Skin epidermis (tissue), 12 donors: ENCODE measurements around the gene CCDC30.

Experiments used
- H3K27ac ChIP-seq, 21 experiments: fragments of 200-600 bp; sonication (generic) in 11 of 21; one replicate each; pipeline ENCODE4 v1.5.0; 2020; ENCODE audit warnings: mild to moderate bottlenecking in 3 of 21, inconsistent platforms in 2 of 21, moderate library complexity in 2 of 21
- H3K4me3 ChIP-seq, 7 experiments: fragments of 200-600 bp; sonication (generic) in 2 of 7; one replicate each; pipeline ENCODE4 v1.5.0; 2020; ENCODE audit warnings: inconsistent platforms in 2 of 7, mild to moderate bottlenecking in 2 of 7, moderate library complexity in 1 of 7

CCDC30 gene

DNA sequence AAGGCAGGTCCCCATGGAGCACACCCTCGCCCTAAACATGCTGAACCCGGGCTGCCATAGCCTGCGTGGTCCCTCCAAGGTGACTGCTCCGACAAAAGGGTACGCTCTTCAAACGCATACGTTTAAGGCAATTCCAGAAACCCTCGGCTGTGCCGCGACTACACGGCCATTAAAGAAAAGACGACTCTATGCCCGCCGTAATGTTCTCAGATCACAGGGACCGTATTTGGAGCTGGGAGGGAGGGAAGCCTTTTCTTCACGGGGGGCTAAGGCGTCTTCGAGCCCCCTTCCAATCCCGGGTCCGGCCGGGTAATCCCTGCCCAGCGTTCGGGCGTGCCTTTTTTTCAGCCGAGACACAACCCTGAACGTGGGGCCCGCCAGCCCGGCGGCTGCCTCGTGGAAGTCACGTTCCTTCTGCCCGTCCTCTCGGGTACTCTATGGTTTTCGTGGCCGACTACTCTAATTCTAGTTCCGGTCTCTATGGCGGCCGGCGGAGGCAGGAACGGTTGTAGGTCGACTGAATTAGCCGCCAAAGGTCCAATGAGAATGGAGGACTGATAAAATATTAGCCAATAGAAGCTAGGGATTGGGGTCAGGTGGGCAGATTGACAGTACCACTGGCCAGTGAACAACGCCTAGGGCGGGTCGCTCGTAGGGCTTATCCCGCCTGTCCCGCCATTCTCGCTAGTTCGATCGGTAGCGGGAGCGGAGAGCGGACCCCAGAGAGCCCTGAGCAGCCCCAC lies 218.8 kb downstream of the CCDC30 start, which contains the start of gene YBX1:
Gene YBX1, plus strand, starts transcription at position 678 of the 743 bp plus-strand sequence. CDS start 148 bp downstream, outside the sequence.
- H3K4me3 ChIP-seq = peak within 1 kb of the TSS; percentile 64 to 98 (median 90)
- peak within 1 kb of the TSS; percentile 79 to 100 (median 95) for H3K27ac ChIP-seq

DNA sequence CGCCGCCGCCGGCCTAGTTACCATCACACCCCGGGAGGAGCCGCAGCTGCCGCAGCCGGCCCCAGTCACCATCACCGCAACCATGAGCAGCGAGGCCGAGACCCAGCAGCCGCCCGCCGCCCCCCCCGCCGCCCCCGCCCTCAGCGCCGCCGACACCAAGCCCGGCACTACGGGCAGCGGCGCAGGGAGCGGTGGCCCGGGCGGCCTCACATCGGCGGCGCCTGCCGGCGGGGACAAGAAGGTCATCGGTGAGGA lies 219.3 kb downstream of the CCDC30 start:
- peak overlapping the region; percentile 79 to 100 (median 95) for H3K27ac ChIP-seq
- H3K4me3 ChIP-seq = peak overlapping the region; percentile 64 to 98 (median 90)

DNA sequence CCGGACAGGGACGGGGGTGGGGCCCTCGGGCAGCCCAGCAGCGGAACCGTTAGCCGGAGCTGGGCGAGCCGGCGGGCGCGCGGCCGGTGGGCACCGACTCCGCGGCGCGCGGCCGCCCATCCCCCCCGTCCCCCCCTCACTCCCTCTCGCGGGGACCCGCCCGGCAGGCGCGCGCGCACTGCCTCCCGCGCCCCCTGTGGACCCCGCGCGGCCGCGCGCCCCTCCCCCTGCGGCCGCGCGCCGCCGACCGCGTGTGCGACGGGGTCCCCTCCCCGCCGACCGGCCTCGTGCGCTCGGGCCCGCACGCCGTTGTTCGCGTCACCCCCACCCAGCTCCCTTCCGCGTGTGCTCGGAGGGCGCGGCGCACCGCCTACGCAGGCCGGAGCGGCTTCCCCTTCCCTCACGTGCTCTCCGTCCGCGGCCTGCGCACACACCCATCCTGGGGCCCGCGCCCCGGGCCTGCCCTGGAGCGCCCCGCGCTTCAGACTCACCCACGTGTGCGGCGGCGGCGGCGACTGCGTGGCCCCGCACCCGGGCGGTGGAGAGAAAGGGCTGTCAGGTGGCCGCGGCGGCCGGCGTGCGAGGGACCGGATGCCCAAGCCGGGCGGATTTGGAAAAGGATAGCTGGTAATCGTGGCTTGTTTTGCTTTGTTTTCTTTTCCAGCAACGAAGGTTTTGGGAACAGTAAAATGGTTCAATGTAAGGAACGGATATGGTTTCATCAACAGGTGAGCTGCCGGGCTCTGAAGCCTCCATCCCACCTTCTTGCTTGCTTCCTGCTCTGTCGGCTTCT lies 219.8 kb downstream of the CCDC30 start:
- Histone ChIP-seq H3K4me3 (peak overlapping the region; percentile 64 to 98 (median 90)), H3K27ac (peak overlapping the region; percentile 79 to 100 (median 95))

DNA sequence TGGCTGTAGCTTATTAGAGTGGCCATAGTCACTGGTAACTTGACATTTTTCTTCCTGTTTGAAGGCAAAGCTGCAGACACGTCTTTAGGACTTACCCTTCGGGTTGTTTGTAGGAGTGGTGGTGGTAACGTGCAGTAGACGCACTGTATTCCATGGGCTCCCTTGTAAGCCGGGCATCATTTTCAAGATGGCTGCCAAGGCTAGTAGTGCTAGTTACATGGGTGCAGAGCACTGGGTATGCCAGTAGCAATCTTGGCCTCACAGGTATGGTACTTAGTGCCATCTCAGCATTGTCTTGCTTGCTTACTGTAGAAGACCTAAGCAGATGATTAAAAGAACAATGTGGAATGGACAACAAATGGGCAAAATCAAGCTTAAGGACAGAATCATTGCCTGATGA lies 221.1 kb downstream of the CCDC30 start:
- peak overlapping the region in 2 of 21 experiments; percentile 96 to 97 for H3K27ac ChIP-seq
- H3K4me3 ChIP-seq = peak overlapping the region; percentile 64 to 98 (median 90)

DNA sequence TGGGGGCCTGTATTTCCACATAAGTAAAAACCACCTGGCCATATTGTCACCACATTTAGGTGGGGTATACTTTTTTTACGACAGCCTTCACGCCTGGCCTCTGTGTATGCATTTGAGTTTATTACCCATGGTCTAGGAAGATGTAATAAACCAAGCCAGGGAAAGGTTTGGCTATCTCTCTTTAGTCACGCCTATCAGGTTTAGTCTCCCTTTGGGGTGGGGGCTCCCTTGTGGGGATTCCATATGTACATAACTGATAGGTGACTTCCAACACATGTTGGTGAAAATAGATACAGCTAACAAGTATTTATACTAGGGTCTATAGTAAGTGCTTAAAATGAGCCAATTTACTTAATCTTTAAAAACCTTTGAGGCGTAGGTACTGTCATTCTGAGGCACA lies 223.3 kb downstream of the CCDC30 start:
- Histone ChIP-seq H3K27ac (no peak overlapping the region), H3K4me3 (no peak overlapping the region)

DNA sequence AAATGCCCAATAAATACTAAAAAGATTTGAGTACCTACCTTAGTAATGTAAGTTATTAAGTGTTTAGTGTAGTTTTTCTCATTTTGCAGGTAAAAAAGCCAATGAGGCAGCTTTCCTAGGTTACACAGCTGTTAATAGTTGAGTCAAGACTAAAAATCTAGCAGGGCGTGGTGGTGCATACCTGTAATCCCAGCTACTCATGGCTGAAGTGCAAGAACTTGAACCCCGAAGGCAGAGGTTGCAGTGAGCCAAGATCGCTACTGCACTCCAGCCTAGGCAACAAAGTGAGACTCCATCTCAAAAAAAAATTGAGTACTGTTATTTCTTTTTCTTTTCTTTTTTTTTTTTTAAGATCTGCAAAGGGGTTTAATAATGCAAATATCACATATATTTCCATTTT lies 226.8 kb downstream of the CCDC30 start:
- Histone ChIP-seq H3K4me3 (no peak overlapping the region), H3K27ac (no peak overlapping the region)

DNA sequence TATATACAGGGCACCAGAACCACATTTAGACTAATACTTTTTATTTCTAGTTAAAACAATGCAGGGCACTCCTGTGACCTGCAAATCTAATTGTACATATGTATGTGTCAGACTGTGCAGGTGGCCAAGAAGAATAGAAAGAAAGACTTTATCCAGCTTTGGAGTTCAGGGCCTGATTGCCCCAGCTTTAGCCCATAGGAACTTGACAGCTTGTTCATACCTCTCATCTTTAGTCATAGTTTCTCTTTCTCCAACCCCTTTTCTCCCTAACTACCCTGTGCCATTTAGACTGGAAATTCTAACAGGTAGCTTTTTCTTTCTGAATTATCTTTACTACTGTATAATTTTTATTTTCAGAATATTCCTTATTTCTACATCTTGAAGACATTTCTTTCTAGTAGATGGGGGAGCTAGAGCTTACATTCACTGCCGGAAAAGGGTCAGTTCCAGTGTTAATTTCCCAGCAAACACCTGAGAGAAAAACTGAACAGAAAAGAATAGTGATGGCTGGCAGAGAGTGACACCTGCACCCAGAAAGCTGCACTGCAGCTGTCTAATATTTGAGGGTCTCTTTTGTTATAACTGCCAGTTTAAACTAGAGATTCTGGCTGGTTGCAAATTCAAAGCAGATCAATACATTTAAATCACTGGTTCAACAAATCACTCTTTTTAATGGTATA lies 227.5 kb downstream of the CCDC30 start:
- Histone ChIP-seq H3K4me3 (no peak overlapping the region), H3K27ac (no peak overlapping the region)

DNA sequence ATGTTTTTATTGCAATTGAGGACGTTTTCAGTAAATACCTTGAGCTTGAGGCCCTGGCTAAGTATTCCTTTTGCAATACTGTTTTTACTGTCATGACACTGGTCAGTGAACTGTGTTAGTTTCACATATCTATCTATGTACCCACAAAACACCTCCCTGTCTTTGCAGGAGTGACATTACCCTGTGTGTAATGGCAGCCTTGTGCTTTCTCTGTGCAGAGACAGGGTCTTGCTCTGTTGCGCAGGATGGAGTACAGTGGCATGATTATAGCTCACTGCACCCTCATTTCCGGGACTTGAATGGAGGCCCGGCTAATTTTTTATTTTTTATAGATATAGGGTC lies 228.0 kb downstream of the CCDC30 start:
- no peak overlapping the region for H3K27ac ChIP-seq
- H3K4me3 ChIP-seq = no peak overlapping the region

DNA sequence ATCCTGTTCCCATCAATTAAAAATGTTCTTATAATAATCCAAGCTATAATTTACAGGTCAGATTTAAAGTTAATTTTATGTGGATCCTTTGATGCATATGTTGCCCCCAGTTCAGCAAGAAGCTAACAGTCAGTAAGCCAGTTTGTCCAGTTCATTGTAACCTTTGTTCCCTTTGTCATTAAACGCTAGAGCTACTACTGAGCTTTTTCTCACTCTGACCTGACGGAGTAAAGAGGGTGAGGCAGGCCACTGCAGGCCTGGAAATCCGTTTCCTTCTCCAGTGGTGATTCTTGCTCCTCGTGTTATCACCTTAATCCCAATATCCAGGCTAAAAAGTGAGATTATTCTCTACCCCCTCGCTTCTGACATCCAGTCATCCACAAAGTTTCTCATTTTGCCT lies 229.4 kb downstream of the CCDC30 start:
- H3K4me3 ChIP-seq = no peak overlapping the region
- no peak overlapping the region for H3K27ac ChIP-seq

DNA sequence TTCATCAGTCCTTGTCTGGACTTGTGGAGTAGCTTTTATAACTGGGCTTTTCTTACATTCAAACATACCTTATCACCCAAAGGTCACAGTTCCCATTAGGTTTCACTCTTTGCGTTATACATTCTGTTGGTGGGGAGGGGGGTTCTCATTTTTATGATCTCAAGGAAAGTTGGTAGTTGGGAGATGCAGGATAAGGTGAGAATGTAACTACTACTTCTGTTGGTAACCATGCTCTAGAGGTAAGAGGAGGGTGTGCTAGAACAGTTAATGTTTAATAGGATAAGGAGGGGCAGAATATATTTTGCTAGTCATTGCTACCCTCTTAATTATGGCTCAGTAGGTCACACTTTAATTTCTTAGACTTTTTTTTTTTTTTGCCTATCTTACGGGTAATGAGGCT lies 229.8 kb downstream of the CCDC30 start:
- Histone ChIP-seq H3K4me3 (no peak overlapping the region), H3K27ac (no peak overlapping the region)

DNA sequence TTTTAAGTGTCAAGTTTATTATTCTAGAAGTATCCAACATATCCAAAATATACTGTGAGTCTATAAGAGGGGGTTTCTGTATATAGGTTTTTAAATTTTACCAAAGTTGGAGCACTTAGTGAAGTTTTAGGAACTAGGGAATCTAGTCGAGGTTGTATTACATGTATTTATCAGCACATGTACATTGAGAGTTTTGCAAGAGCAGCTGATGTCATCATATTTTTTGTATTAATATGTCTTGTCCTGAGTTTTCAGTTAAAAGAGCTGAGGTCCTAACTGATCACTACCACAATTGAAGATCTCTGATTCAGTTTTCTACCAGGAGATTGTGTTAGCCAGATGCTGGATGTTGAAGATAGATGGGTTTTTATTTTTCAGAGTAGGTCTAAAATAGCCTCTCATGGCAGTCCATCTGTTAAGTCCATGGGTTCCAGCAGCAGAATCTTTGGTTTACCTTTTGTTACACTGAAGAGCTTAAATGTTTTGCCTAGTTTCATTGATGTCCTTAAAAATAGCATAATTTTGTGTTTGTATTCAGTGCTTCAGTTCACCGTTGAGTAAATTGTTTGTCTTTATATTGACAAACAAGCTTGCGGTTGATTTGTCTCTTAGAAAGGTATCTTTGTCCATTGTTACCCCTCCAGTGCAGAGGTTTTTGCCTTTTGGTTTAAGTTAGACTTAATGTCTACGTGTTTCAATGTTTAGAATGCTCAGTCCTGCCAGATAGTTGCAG lies 235.2 kb downstream of the CCDC30 start:
- Histone ChIP-seq H3K27ac (no peak overlapping the region), H3K4me3 (no peak overlapping the region)

DNA sequence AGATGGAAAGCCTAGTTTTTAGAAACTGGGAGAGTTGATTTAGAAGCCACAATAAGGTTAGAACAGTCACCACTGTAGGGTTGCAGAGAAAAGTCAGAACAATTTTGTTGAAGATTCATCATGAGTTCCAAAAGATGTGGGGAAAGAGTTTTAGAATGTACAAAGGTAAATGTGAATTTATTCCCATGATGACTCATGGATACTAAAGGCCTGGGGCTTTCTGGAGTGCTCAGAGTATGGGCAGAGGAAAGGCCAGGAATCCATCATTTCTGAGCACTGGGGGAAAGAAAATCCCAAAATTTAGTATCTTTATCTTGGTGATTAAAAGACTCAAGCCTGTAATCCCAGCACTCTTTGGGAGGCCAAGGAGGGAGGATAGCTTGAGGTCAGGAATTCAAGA lies 236.9 kb downstream of the CCDC30 start:
- H3K4me3 ChIP-seq = no peak overlapping the region
- no peak overlapping the region for H3K27ac ChIP-seq

DNA sequence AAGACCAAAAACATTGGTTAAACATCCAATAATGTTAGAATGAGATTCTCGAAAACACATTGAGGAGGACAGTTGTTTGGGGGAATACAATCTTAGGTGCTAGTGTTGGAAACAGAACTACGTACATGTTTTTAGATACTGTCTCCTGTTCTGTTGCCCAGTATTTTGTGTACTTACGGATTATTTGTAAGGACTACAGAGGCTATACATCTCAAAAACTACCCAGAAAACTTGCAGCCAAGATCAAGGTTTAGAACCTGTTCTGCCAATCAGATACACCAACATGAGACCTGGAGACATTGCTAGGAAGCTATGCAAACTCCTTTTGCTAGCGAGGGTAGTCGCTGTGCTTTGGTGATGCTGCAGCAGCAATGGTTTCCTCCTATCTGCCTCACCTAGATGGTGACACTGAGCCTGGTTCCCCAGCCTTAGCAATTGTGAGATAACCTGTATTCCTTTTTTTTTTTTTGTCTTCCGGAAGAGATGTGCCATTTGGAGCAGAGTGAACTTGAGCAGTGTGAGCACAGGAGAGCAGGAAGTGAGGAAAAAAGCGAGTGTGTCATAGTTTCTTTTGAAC lies 240.9 kb downstream of the CCDC30 start:
- Histone ChIP-seq H3K27ac (no peak overlapping the region), H3K4me3 (no peak overlapping the region)
